ENCODE results near the gene NUDT4. TPM values are rescaled to one million over a fixed set of nuclear protein-coding genes. Genes with fewer than 3 reads are reported as not detected.

The NUDT4 gene
- total RNA-seq, 2 donors from 2014 or later, result 138 to 241 TPM

- Histone ChIP-seq H3K9me3 (no peaks in the 10 kb centered on the region), H3K36me3 (no peaks in the 10 kb centered on the region), H3K27me3 (replicated peaks; ENCODE audit: insufficient read depth) (no peaks in the 10 kb centered on the region), H3K4me1 (replicated peaks) (no peaks in the 10 kb centered on the region), H3K4me3 (no peak overlapping the region), H3K27ac (no peak overlapping the region)
- DNase-seq (ENCODE audit: low spot score), result no peak
- no peak for TF ChIP-seq POLR2A (IDR thresholded peaks at IDR 0.05)
- TF ChIP-seq POLR2AphosphoS5 (IDR thresholded peaks at IDR 0.05), result no peak
- TF ChIP-seq CTCF (IDR thresholded peaks at IDR 0.05), result no peak
- 83% methylated on average over 8 of the region's 8 CpGs for WGBS
- intact Hi-C loops (cut with DNase I), result no loop called here
Measured at GRCh38 chr12:93356214-93356613, 21.5 kb upstream of the NUDT4 start.

- no peak for TF ChIP-seq POLR2A (IDR thresholded peaks at IDR 0.05)
- no peak for TF ChIP-seq POLR2AphosphoS5 (IDR thresholded peaks at IDR 0.05)
- TF ChIP-seq CTCF (IDR thresholded peaks at IDR 0.05), result no peak
- H3K4me1 ChIP-seq (replicated peaks), result no peaks in the 10 kb centered on the region
- no peaks in the 10 kb centered on the region for H3K36me3 ChIP-seq
- no peak for DNase-seq (ENCODE audit: low spot score)
- H3K4me3 ChIP-seq, result no peak overlapping the region
- 99% methylated on average over 2 of the region's 2 CpGs for WGBS
- intact Hi-C loops (cut with DNase I), result no loop called here
- H3K27me3 ChIP-seq (replicated peaks; ENCODE audit: insufficient read depth), result no peaks in the 10 kb centered on the region
- H3K9me3 ChIP-seq, result no peaks in the 10 kb centered on the region
- no peak overlapping the region for H3K27ac ChIP-seq
Measured at GRCh38 chr12:93358058-93358457, 19.7 kb upstream of the NUDT4 start.

- no peak overlapping the region for H3K27ac ChIP-seq
- H3K36me3 ChIP-seq, result no peaks in the 10 kb centered on the region
- no peak for DNase-seq (ENCODE audit: low spot score)
- 95% methylated on average over 2 of the region's 2 CpGs for WGBS
- TF ChIP-seq POLR2A (IDR thresholded peaks at IDR 0.05) (no peak), CTCF (IDR thresholded peaks at IDR 0.05) (no peak), POLR2AphosphoS5 (IDR thresholded peaks at IDR 0.05) (no peak)
- intact Hi-C loops (cut with DNase I), result no loop called here
- H3K27me3 ChIP-seq (replicated peaks; ENCODE audit: insufficient read depth), result no peaks in the 10 kb centered on the region
- no peaks in the 10 kb centered on the region for H3K9me3 ChIP-seq
- H3K4me1 ChIP-seq (replicated peaks), result no peaks in the 10 kb centered on the region
- H3K4me3 ChIP-seq, result no peak overlapping the region
Measured at GRCh38 chr12:93358821-93359220, 18.9 kb upstream of the NUDT4 start.

- intact Hi-C loops (cut with DNase I), result no loop called here
- no peak for TF ChIP-seq POLR2AphosphoS5 (IDR thresholded peaks at IDR 0.05)
- no peak for TF ChIP-seq CTCF (IDR thresholded peaks at IDR 0.05)
- no peak for TF ChIP-seq POLR2A (IDR thresholded peaks at IDR 0.05)
- no peak overlapping the region for H3K27ac ChIP-seq
Measured at GRCh38 chr12:93360688-93361087, 17.0 kb upstream of the NUDT4 start.

GRCh38 chr12:93361151-93361919, 16.4 kb upstream of the NUDT4 start:
- H3K4me1 ChIP-seq (replicated peaks), result no peaks in the 10 kb centered on the region
- intact Hi-C loops (cut with DNase I), result no loop called here
- no peaks in the 10 kb centered on the region for H3K9me3 ChIP-seq
- TF ChIP-seq CTCF (IDR thresholded peaks at IDR 0.05), result no peak
- TF ChIP-seq POLR2A (IDR thresholded peaks at IDR 0.05), result no peak
- no peak for TF ChIP-seq POLR2AphosphoS5 (IDR thresholded peaks at IDR 0.05)
- no peaks in the 10 kb centered on the region for H3K27me3 ChIP-seq (replicated peaks; ENCODE audit: insufficient read depth)
- no peak overlapping the region for H3K4me3 ChIP-seq
- H3K36me3 ChIP-seq, result no peaks in the 10 kb centered on the region
- DNase-seq (ENCODE audit: low spot score), result no peak
- 73% methylated on average over 5 of the region's 5 CpGs for WGBS
- H3K27ac ChIP-seq, result no peak overlapping the region

More at GRCh38 chr12:93360688-93361087, 17.0 kb upstream of the NUDT4 start:
- H3K4me3 ChIP-seq, result no peak overlapping the region
- 45% methylated on average over 2 of the region's 2 CpGs for WGBS
- no peaks in the 10 kb centered on the region for H3K4me1 ChIP-seq (replicated peaks)
- no peak for DNase-seq (ENCODE audit: low spot score)
- H3K27me3 ChIP-seq (replicated peaks; ENCODE audit: insufficient read depth), result no peaks in the 10 kb centered on the region
- H3K9me3 ChIP-seq, result no peaks in the 10 kb centered on the region
- H3K36me3 ChIP-seq, result no peaks in the 10 kb centered on the region

All from prostate gland (tissue), 2 donors.